ENCODE data around the gene SOX18.

The SOX18 gene

GRCh38 chr20:64047046-64047389, 2.4 kb downstream of the SOX18 start:
- no peak overlapping the region for H3K4me3 ChIP-seq (replicated peaks in 1 of 2; ENCODE audit: low read depth in 2 of 2, low read length in 2 of 2)
- TF ChIP-seq, protein P1, sequence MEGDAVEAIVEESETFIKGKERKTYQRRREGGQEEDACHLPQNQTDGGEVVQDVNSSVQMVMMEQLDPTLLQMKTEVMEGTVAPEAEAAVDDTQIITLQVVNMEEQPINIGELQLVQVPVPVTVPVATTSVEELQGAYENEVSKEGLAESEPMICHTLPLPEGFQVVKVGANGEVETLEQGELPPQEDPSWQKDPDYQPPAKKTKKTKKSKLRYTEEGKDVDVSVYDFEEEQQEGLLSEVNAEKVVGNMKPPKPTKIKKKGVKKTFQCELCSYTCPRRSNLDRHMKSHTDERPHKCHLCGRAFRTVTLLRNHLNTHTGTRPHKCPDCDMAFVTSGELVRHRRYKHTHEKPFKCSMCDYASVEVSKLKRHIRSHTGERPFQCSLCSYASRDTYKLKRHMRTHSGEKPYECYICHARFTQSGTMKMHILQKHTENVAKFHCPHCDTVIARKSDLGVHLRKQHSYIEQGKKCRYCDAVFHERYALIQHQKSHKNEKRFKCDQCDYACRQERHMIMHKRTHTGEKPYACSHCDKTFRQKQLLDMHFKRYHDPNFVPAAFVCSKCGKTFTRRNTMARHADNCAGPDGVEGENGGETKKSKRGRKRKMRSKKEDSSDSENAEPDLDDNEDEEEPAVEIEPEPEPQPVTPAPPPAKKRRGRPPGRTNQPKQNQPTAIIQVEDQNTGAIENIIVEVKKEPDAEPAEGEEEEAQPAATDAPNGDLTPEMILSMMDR (IDR thresholded peaks at IDR 0.05; ENCODE audit: low read depth, low read length) = no peak

DNA sequence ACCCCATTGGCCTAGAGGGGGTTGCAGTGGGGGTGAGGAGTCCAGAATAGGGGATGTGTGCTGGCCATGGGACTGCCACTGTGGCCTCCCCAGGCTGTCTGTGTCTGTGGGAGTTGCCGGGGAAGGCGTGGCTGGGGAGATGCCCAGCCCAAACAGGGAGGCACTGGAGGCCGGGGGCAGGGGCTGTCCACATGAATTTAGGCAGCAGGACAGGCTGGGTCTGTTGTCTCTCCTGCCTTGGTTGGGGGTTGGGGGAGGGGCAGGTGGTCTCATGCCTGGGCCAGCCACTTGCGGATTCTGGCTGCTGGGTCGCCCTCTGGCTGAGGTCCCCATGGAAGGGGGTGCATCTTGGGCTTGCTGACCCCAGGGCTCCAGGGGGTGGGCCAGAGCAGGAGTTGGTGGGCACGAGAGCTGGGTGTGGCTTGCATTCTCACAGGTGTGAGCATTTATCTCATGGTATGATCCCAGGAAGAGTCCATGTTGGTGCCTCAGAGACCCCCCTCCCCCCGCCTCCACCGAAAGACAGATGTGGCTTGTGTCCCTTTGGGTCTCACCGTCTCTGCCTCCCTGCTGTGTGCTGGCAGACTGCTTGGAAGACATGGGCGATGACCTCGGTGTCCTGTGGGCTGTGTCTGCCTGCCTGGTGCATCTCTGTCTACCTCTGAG, 4.0 kb downstream of the SOX18 start:
- DNase-seq (ENCODE audit: low read depth in 2 of 2) = no peak
- TF ChIP-seq, protein P1 (IDR thresholded peaks at IDR 0.05; ENCODE audit: low read depth, low read length) = no peak
- H3K4me3 ChIP-seq (replicated peaks in 1 of 2; ENCODE audit: low read depth in 2 of 2, low read length in 2 of 2) = no peak overlapping the region

More at GRCh38 chr20:64047046-64047389, 2.4 kb downstream of the SOX18 start:
- DNase-seq (ENCODE audit: low read depth in 2 of 2) = no peak

- H3K4me3 ChIP-seq (replicated peaks in 1 of 2; ENCODE audit: low read depth in 2 of 2, low read length in 2 of 2) = no peak overlapping the region
- peak; percentile 56 to 73 for DNase-seq (ENCODE audit: low read depth in 2 of 2)
- TF ChIP-seq, protein P1 (IDR thresholded peaks at IDR 0.05; ENCODE audit: low read depth, low read length) = no peak
Measured at GRCh38 chr20:64044484-64045247, 4.8 kb downstream of the SOX18 start.

GRCh38 chr20:64043768-64044167, 5.7 kb downstream of the SOX18 start:
- H3K4me3 ChIP-seq (replicated peaks in 1 of 2; ENCODE audit: low read depth in 2 of 2, low read length in 2 of 2) = no peak overlapping the region
- TF ChIP-seq, protein P1 (IDR thresholded peaks at IDR 0.05; ENCODE audit: low read depth, low read length) = no peak
- DNase-seq (ENCODE audit: low read depth in 2 of 2) = no peak

GRCh38 chr20:64042054-64042781, 7.2 kb downstream of the SOX18 start:
- H3K4me3 ChIP-seq (replicated peaks in 1 of 2; ENCODE audit: low read depth in 2 of 2, low read length in 2 of 2) = peak overlapping the region; percentile 31 to 46
- no peak for DNase-seq (ENCODE audit: low read depth in 2 of 2)
- TF ChIP-seq, protein P1 (IDR thresholded peaks at IDR 0.05; ENCODE audit: low read depth, low read length) = no peak

GRCh38 chr20:64041781-64042053, 7.7 kb downstream of the SOX18 start:
- no peak for DNase-seq (ENCODE audit: low read depth in 2 of 2)
- H3K4me3 ChIP-seq (replicated peaks in 1 of 2; ENCODE audit: low read depth in 2 of 2, low read length in 2 of 2) = no peak overlapping the region
- TF ChIP-seq, protein P1 (IDR thresholded peaks at IDR 0.05; ENCODE audit: low read depth, low read length) = no peak

Measured in cardiac fibroblast (primary cell).